Suprapubic skin (tissue), 4 donors: ENCODE results near the gene SLC1A5.

Experiments used
- EP300 ChIP-seq: sonication (generic); formaldehyde crosslinking; IDR thresholded peaks from one replicate; pipeline ENCODE4 v1.6.1; 2017; ENCODE audit warnings: antibody characterized with exemption
- POLR2AphosphoS5 ChIP-seq, 3 donors: sonication (generic); formaldehyde crosslinking; IDR thresholded peaks; one replicate each; pipeline ENCODE4 v1.6.1; 2017; ENCODE audit warnings: antibody characterized with exemption in 3 of 3
- TF ChIP-seq, protein P1 (sequence below), 2 donors: fragments of 200-600 bp in 1 of 2; fragments of 450-650 bp in 1 of 2; sonication (generic) in 1 of 2; IDR thresholded peaks; one replicate each; pipeline ENCODE4 v1.5.1; 2016 to 2019; ENCODE audit warnings: antibody characterized with exemption in 2 of 2, mild to moderate bottlenecking in 1 of 2, moderate library complexity in 1 of 2

DNA sequence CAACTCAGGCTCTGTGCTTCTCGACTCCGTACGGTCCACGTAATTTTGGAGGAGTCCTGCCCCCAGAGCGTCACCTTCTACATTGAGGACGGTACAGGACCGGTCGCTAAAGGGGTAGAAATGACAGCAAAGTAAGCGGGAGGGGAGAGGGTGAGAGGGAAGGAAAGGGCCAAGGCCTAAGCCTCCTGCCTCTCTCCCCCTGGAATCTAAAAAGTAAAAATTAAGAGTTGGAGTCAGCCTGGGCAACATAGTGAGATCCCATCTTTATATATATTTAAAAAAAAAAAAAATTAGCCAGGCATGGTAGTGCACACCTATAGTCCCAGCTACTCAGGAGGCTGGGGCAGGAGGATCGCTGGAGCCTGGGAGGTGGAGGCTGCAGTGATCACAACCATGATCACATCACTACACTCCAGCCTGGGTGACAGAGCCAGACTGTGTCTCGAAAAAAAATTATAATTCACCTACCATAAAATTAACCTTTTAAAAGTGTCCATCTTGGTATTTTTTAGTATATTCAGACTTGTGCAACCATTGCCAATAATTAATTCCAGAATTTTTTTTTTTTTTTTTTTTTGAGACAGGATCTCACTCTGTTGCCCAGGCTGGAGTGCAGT, 12.6 kb downstream of the SLC1A5 start:
- TF ChIP-seq, protein P1, sequence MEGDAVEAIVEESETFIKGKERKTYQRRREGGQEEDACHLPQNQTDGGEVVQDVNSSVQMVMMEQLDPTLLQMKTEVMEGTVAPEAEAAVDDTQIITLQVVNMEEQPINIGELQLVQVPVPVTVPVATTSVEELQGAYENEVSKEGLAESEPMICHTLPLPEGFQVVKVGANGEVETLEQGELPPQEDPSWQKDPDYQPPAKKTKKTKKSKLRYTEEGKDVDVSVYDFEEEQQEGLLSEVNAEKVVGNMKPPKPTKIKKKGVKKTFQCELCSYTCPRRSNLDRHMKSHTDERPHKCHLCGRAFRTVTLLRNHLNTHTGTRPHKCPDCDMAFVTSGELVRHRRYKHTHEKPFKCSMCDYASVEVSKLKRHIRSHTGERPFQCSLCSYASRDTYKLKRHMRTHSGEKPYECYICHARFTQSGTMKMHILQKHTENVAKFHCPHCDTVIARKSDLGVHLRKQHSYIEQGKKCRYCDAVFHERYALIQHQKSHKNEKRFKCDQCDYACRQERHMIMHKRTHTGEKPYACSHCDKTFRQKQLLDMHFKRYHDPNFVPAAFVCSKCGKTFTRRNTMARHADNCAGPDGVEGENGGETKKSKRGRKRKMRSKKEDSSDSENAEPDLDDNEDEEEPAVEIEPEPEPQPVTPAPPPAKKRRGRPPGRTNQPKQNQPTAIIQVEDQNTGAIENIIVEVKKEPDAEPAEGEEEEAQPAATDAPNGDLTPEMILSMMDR (IDR thresholded peaks at IDR 0.05) = no peak
- TF ChIP-seq POLR2AphosphoS5 (IDR thresholded peaks at IDR 0.05) = no peak
- TF ChIP-seq EP300 = no peak
